ENCODE results near the gene LHFPL4.
"Not testable (repeated sequence)": the region's sequence is repeated elsewhere in the genome, so short reads cannot be mapped to it uniquely, and the experiment has no call there.

Gene LHFPL4

GRCh38 chr3:9534429-9534828, 19.2 kb downstream of the LHFPL4 start:
- no peak for DNase-seq

GRCh38 chr3:9525078-9525477, 28.5 kb downstream of the LHFPL4 start:
- no peak for DNase-seq

GRCh38 chr3:9514956-9515355, 38.7 kb downstream of the LHFPL4 start:
- DNase-seq = no peak

- DNase-seq = no peak
Measured at GRCh38 chr3:9514306-9514705, 39.3 kb downstream of the LHFPL4 start.

- no peak for DNase-seq
Measured at GRCh38 chr3:9512456-9513045, 41.1 kb downstream of the LHFPL4 start.

GRCh38 chr3:9508781-9509180, 44.8 kb downstream of the LHFPL4 start:
- peak; percentile 60 for DNase-seq

- DNase-seq = no peak
Measured at GRCh38 chr3:9507586-9508578, 45.7 kb downstream of the LHFPL4 start.

GRCh38 chr3:9503283-9503682, 50.3 kb downstream of the LHFPL4 start:
- peak; percentile 94 for DNase-seq

- no peak for DNase-seq
Measured at GRCh38 chr3:9501226-9501625, 52.4 kb downstream of the LHFPL4 start.

GRCh38 chr3:9500108-9501050, 53.2 kb downstream of the LHFPL4 start:
- peak; percentile 95 for DNase-seq

- no peak for DNase-seq
Measured at GRCh38 chr3:9499455-9500107, 54.0 kb downstream of the LHFPL4 start.

GRCh38 chr3:9498781-9499180, 54.8 kb downstream of the LHFPL4 start:
- DNase-seq = no peak

GRCh38 chr3:9497821-9498565, 55.6 kb downstream of the LHFPL4 start:
- no peak for DNase-seq

- DNase-seq = no peak
Measured at GRCh38 chr3:9496893-9497292, 56.7 kb downstream of the LHFPL4 start.

- DNase-seq = not testable (repeated sequence)
Measured at GRCh38 chr3:9494036-9494435, 59.6 kb downstream of the LHFPL4 start.

- peak; percentile 32 for DNase-seq
Measured at GRCh38 chr3:9491506-9491905, 62.1 kb downstream of the LHFPL4 start.

GRCh38 chr3:9485248-9485647, 68.4 kb downstream of the LHFPL4 start:
- no peak for DNase-seq

- no peak for DNase-seq
Measured at GRCh38 chr3:9480265-9480664, 73.4 kb downstream of the LHFPL4 start.

GRCh38 chr3:9476935-9477334, 76.7 kb downstream of the LHFPL4 start:
- DNase-seq = no peak

GRCh38 chr3:9474482-9474881, 79.1 kb downstream of the LHFPL4 start:
- DNase-seq = no peak

- DNase-seq = no peak
Measured at GRCh38 chr3:9473496-9474065, 80.0 kb downstream of the LHFPL4 start.

All from islet precursor cell (in vitro differentiated cells).